Mesodermal cell (in vitro differentiated cells): ENCODE results near the gene AP1M1.

ENCODE experiments used
- H3K27ac ChIP-seq: 2 replicates; pipeline ENCODE4 v1.7.0; 2013; ENCODE audit warnings: mild to moderate bottlenecking, low read depth, low read length, moderate library complexity; ENCODE audit not compliant: severe bottlenecking
- H3K36me3 ChIP-seq: 2 replicates; pipeline ENCODE4 v1.7.1; 2013; ENCODE audit warnings: mild to moderate bottlenecking, low read length, moderate library complexity; ENCODE audit not compliant: control insufficient read depth, insufficient read depth
- H3K4me1 ChIP-seq: one replicate; pipeline ENCODE4 v1.7.1; 2013; ENCODE audit warnings: mild to moderate bottlenecking, low read length; ENCODE audit not compliant: insufficient read depth, control insufficient read depth, poor library complexity, severe bottlenecking
- H3K4me3 ChIP-seq: 2 replicates; pipeline ENCODE4 v1.7.0; 2013; ENCODE audit warnings: low read length, control low read depth, mild to moderate bottlenecking; ENCODE audit not compliant: insufficient read depth, poor library complexity, severe bottlenecking; ENCODE audit errors: extremely low read depth
- H3K9me3 ChIP-seq: 2 replicates; pipeline ENCODE4 v1.7.1; 2013; ENCODE audit warnings: mild to moderate bottlenecking, low read length, moderate library complexity; ENCODE audit not compliant: control insufficient read depth
- WGBS, 2 experiments: methylation state at CpG; one replicate each; pipeline ENCODE4 v1.1.5; 2013; ENCODE audit warnings: missing lambda C conversion rate in 2 of 2; ENCODE audit not compliant: insufficient coverage in 2 of 2; 5-methylcytosine and 5-hydroxymethylcytosine counted together

The AP1M1 gene

DNA sequence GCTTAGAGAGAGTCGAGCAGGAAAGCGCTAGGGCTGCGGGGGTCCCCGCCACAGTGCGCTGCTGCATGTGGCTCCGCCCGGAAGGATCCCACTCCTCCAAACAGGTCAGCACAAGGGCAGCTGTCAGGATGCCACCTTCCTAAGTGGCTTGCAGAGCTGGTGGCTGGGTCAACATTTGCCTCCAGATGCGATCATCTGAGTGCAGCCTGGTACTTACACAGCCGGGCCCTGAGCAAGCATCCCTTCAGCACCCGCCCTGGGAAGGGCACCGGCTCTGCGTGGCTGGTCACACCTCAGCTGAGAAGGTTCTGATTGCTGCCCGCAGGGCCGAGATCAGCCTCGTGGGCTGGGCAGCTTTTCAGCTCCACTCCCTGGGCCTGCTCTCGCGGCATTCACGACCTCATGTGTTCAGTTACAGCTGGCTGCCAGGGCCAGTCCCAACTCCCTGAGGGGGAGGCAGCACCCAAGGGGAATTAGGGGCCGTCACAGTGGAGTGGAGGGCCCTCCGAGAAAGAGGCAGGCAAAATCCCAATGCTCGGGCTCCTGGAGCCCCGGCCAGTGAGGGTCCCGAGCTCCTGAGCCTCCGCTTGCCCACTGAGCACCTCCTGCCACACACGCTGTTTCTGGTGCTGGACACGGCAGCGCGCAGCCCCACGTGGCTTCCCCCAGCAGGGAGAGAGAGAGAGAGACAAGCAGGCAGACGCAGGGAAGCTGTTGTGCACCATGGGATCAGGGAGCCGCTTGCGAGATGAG, 26.8 kb downstream of the AP1M1 start:
- WGBS, 2 experiments: 94 to 95% methylated on average over 28 to 31 of the region's 32 CpGs
- H3K36me3 ChIP-seq: peaks cover 97% of the 10 kb centered on the region
- H3K4me1 ChIP-seq: no peaks in the 10 kb centered on the region
- peaks cover 24% of the 10 kb centered on the region for H3K9me3 ChIP-seq
- no peak overlapping the region for H3K27ac ChIP-seq
- no peak overlapping the region for H3K4me3 ChIP-seq

DNA sequence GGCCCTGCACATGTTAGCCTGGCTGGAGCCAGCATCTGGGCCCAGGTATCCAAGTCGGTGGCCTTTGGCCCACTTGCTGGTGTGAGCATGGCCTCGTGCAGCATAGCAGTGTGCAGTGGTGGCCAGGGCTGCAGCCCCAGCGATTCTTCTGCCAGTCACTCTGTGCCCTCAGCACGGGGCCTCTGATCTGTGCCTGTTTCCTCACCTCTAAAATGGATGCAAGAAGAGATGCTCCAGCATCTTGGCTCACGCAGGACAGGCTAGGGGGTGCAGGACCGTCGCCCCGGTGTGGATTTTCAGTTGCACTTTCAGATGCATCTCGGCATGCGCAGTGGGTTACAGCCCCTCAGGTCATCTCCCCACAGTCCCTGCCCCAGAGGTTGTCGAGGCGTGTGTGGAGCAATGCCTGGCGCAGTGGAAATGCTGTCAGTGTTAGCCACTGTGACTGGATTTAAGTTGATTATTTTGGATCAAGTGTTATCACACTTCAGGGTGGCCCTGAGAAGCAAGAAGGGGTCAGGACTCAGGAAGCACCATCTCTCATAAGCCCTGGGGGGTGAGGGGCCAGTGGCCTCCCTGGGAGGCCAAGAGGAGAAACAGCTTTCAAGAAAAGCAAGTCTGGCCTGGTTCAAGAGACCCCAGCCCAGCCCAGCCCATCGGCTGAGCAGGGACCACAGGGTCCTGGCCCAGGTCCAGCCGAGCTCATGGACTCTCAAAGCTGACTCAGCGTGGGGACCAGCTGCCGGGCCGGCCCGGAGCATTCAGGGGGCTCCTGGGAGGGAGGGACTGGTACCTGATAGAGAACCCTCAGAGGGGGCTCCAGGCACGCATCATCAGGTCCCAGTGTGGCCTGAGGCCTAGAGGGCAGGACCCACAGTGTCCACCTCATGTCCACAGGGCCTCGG, 27.8 kb downstream of the AP1M1 start:
- 96 to 99% methylated on average over 19 to 20 of the region's 21 CpGs for WGBS, 2 experiments
- Histone ChIP-seq H3K4me3 (no peak overlapping the region), H3K4me1 (no peaks in the 10 kb centered on the region), H3K36me3 (peaks cover 97% of the 10 kb centered on the region), H3K9me3 (peaks cover 14% of the 10 kb centered on the region), H3K27ac (no peak overlapping the region)

DNA sequence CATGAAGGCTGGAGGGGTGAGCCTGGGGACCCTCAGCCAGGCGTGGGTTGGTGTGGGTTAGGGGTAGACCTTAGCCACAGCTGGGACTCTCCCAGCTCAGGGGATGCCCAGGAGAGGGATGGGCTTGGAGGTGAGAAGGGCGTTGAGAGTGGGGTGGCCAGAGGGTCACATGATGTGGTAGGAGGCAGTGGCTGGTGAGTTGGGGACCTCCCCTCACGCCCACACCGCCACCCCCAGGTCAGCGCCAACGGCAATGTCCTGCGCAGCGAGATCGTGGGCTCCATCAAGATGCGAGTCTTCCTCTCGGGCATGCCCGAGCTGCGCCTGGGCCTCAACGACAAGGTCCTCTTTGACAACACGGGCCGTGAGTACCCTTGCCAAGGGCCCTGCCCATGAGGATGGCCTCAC, 28.5 kb downstream of the AP1M1 start:
- WGBS, 2 experiments: 96 to 97% methylated on average over 15 of the region's 16 CpGs

DNA sequence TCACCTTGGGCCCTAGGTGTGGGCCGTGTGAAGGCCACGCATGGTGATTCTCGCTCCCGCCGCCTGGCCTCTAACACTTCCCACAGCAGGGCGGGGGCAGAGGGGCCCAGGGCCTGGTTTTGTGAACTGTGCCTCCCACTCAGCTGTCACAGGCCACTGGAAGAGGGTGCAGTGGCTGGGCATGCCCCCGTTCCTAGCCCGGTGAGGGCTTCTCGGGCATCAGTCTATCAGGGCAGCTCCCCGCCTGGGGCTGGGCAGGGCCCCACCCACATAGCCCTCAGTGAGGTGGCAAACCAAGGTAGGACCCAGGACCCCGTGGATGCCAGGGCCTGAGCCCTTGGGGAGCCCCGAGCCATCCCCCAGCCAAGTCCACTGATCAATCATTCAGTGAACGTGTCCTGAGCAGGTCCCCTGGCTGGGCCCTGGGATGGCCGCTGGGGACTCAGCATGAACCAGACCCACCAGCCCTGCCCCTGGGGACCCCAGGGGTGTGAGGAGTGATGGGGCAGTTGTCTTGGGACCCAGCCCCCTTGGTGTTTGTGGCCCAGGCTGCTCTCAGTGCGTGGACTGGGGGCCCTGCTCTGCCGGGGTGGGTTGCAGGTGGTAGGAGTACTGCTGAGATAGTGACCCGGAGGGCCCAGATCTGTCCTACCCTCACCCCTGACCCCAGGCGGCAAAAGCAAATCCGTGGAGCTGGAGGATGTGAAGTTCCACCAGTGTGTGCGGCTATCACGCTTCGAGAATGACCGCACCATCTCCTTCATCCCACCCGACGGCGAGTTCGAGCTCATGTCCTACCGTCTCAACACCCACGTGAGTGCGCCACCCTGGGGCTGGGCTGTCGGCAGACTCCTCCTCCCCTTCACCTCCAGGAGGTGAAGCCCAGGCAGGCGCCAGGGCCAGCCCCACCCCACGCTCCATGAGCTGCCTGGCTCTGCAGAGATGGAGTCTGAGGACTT, 29.4 kb downstream of the AP1M1 start:
- H3K36me3 ChIP-seq: peaks cover 92% of the 10 kb centered on the region
- H3K4me3 ChIP-seq: no peak overlapping the region
- H3K9me3 ChIP-seq: no peaks in the 10 kb centered on the region
- WGBS, 2 experiments: 91% methylated on average over 29 to 30 of the region's 33 CpGs
- no peak overlapping the region for H3K27ac ChIP-seq
- H3K4me1 ChIP-seq: no peaks in the 10 kb centered on the region

More for the DNA sequence above, 28.5 kb downstream of the AP1M1 start:
- Histone ChIP-seq H3K36me3 (peaks cover 94% of the 10 kb centered on the region), H3K4me3 (no peak overlapping the region), H3K9me3 (peaks cover 7% of the 10 kb centered on the region), H3K27ac (no peak overlapping the region), H3K4me1 (no peaks in the 10 kb centered on the region)

DNA sequence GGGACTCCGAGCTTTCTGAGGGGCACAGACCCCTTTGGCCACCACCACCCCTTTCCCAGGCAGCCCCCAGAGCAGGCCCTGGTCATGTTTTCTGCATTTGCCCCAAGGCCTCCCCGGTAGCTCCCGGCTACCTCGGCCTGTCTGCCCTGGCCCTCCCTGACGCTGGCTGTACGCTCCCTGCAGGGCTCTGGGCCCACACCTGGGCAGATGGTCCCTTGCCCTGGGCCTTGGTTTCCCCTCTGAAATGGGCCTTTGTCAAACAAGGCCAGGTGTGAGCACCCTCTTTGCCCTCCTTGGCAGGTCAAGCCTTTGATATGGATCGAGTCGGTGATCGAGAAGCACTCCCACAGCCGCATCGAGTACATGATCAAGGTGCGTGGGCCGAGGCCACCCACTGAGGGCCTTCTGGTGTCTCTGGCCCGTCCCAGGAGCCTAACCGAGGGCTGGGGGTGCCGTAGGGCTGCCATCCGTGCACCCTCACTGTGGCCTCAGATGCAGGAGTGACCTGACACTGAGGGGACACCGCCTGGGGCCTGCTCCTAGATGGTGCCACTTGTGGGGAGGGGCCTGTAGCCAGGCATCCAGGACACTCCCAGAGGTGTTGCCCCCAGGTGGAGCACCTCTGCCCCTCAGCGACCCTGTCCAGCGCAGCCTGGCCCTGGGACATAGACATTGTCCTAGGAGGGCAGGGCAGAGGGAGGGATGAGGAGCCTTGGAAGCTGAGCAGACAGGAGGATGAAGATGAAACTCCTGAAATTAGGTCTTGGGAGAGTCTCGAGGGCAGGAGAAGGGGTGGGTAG, 30.3 kb downstream of the AP1M1 start:
- H3K9me3 ChIP-seq: no peaks in the 10 kb centered on the region
- H3K4me1 ChIP-seq: no peaks in the 10 kb centered on the region
- WGBS, 2 experiments: 91 to 93% methylated on average over 16 to 21 of the region's 21 CpGs
- H3K36me3 ChIP-seq: peaks cover 92% of the 10 kb centered on the region
- H3K27ac ChIP-seq: no peak overlapping the region
- H3K4me3 ChIP-seq: no peak overlapping the region

DNA sequence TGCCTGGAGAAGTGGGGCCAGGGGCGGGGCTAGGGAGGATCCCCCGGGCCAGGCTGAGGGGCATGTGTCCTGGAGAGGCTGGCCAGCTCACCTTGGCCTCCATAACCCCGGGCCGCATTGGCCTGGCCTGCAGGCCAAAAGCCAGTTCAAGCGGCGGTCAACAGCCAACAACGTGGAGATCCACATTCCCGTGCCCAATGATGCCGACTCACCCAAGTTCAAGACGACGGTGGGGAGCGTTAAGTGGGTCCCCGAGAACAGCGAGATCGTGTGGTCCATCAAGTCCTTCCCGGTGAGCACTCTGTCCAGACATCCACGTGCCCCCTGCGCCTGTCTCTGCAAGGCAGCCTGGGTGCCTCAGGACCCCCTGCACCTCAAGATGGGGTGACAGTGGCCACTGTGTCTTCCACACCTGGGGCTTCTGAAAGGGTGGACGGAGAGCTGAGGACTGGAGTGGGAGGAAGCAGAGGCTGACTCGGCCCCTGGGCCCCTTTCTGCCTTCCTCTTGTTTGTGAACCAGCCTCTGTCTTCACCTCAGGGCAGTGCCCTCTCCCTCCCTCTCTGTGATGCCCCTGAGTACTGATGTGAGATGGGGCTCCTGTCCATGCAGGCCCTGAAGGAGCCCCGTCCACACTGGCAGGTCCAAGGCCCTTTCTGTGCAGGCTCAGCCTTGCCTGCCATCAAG, 31.1 kb downstream of the AP1M1 start:
- 89 to 92% methylated on average over 19 to 20 of the region's 21 CpGs for WGBS, 2 experiments

DNA sequence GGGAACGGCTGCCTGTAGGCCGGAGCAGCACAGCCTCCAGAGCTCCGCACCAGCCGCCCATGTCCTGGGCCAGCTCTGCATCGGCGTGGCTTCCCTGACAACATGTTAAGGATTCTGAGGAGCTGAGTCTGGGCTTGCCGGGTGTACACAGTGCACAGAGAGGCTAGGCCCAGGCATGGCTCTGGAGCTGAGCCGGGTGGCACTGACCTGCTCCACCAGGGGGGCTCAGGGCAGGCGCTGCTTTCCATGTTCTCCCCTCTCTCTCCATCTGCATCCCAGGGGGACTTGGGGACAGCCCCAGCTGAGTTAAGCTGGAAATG, 31.6 kb downstream of the AP1M1 start:
- H3K36me3 ChIP-seq: peaks cover 88% of the 10 kb centered on the region
- H3K9me3 ChIP-seq: no peaks in the 10 kb centered on the region
- no peaks in the 10 kb centered on the region for H3K4me1 ChIP-seq
- H3K27ac ChIP-seq: no peak overlapping the region
- 92 to 96% methylated on average over 2 to 9 of the region's 9 CpGs for WGBS, 2 experiments
- H3K4me3 ChIP-seq: no peak overlapping the region

More for the DNA sequence above, 31.1 kb downstream of the AP1M1 start:
- no peaks in the 10 kb centered on the region for H3K4me1 ChIP-seq
- H3K27ac ChIP-seq: no peak overlapping the region
- no peak overlapping the region for H3K4me3 ChIP-seq
- H3K36me3 ChIP-seq: peaks cover 88% of the 10 kb centered on the region
- no peaks in the 10 kb centered on the region for H3K9me3 ChIP-seq

DNA sequence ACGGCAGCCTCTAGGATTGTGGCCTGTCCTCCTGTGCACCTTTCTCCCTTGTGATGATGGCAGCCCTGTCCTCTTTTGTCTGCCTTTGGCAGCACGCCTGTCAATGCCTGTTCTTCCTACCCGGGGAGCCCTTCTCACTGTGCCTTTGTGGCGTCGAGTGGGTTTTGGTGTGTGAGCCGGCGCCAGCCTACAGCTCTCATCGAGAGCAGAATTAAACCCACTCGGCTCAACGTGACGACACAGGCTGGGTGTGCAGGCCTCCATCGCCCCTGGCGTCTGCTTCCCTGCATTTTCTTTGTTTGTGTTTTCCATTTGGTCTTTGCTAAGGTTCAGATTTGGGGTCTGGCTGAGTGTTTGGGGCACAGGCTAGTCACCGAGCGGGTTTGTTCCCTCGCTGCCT, 34.4 kb downstream of the AP1M1 start:
- no peak overlapping the region for H3K4me3 ChIP-seq
- no peak overlapping the region for H3K27ac ChIP-seq
- no peaks in the 10 kb centered on the region for H3K4me1 ChIP-seq
- H3K9me3 ChIP-seq: no peaks in the 10 kb centered on the region
- 91 to 95% methylated on average over 16 of the region's 16 CpGs for WGBS, 2 experiments
- peaks cover 83% of the 10 kb centered on the region for H3K36me3 ChIP-seq

DNA sequence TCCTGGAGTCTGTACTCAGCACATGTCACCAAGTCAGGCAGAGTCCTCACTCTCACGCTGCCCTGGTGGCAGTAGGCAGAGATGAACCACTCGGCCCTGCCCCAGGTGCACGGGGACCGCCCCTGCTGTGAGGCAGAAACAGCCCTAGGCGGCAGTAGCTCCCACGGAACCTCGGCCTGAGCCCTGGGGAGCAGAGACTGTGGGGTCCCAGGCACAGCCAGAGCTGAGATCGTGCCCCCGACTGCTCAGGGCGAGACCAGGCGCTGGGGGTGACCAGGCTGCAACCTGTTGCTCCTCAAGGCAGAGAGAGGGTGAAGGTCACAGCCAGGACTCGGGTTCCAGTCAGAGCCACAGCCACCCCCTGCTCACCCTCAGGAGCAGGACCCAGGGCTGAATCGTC, 34.9 kb downstream of the AP1M1 start:
- H3K4me1 ChIP-seq: no peaks in the 10 kb centered on the region
- no peak overlapping the region for H3K4me3 ChIP-seq
- no peak overlapping the region for H3K27ac ChIP-seq
- H3K36me3 ChIP-seq: peaks cover 79% of the 10 kb centered on the region
- no peaks in the 10 kb centered on the region for H3K9me3 ChIP-seq
- WGBS, 2 experiments: 90 to 96% methylated on average over 13 of the region's 13 CpGs
